SK-N-SH (cell line): ENCODE results near the gene WWOX.

Experiments used
- EP300 ChIP-seq, 2 experiments: IDR thresholded peaks; 2 replicates each; pipeline versions ENCODE4 v1.4.0 to v1.6.1; 2012; ENCODE audit warnings: borderline replicate concordance in 1 of 2, low read depth in 1 of 2, low read length in 1 of 2
- FOXM1 ChIP-seq: IDR thresholded peaks from 2 replicates; pipeline ENCODE4 v1.4.0; 2012; ENCODE audit warnings: low read depth, mild to moderate bottlenecking
- NRF1 ChIP-seq: IDR thresholded peaks from 2 replicates; pipeline ENCODE4 v1.6.1; 2012; ENCODE audit warnings: low read depth, mild to moderate bottlenecking, low read length
- POLR2AphosphoS5 ChIP-seq: IDR thresholded peaks from 2 replicates; pipeline ENCODE4 v1.6.1; 2012; ENCODE audit warnings: low read depth, low read length
- RAD21 ChIP-seq: IDR thresholded peaks from 2 replicates; pipeline ENCODE4 v1.6.1; 2012; ENCODE audit warnings: mild to moderate bottlenecking, low read length
- RFX5 ChIP-seq: IDR thresholded peaks from 2 replicates; pipeline ENCODE4 v1.6.1; 2012; ENCODE audit warnings: mild to moderate bottlenecking, improper control_type of control experiment, low read length
- SIN3A ChIP-seq: IDR thresholded peaks from 2 replicates; pipeline ENCODE4 v1.6.1; 2012; ENCODE audit warnings: low read depth, mild to moderate bottlenecking, low read length, moderate library complexity, borderline replicate concordance
- SMC3 ChIP-seq: IDR thresholded peaks from 2 replicates; pipeline ENCODE4 v1.6.1; 2012; ENCODE audit warnings: low read depth, low read length, improper control_type of control experiment
- TAF1 ChIP-seq: IDR thresholded peaks from 2 replicates; pipeline ENCODE4 v1.6.1; 2012; ENCODE audit warnings: low read depth, mild to moderate bottlenecking, low read length, moderate library complexity, borderline replicate concordance
- YY1 ChIP-seq: IDR thresholded peaks from 2 replicates; pipeline ENCODE4 v1.4.0; 2012; ENCODE audit warnings: low read depth, mild to moderate bottlenecking
- TF ChIP-seq, protein P1 (sequence below): fragments of 150-350 bp; IDR thresholded peaks from 2 replicates; pipeline ENCODE4 v1.6.1; 2017; ENCODE audit warnings: antibody characterized with exemption, low read length, low read depth, borderline replicate concordance
- TF ChIP-seq, protein P2 (sequence below): fragments of 200-600 bp; sonication (generic); IDR thresholded peaks from 2 replicates; pipeline ENCODE4 v1.6.1; 2017; ENCODE audit warnings: antibody characterized with exemption, mild to moderate bottlenecking, moderate library complexity

- TF ChIP-seq, protein P1, sequence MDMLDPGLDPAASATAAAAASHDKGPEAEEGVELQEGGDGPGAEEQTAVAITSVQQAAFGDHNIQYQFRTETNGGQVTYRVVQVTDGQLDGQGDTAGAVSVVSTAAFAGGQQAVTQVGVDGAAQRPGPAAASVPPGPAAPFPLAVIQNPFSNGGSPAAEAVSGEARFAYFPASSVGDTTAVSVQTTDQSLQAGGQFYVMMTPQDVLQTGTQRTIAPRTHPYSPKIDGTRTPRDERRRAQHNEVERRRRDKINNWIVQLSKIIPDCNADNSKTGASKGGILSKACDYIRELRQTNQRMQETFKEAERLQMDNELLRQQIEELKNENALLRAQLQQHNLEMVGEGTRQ: no peak
- TF ChIP-seq, protein P2, sequence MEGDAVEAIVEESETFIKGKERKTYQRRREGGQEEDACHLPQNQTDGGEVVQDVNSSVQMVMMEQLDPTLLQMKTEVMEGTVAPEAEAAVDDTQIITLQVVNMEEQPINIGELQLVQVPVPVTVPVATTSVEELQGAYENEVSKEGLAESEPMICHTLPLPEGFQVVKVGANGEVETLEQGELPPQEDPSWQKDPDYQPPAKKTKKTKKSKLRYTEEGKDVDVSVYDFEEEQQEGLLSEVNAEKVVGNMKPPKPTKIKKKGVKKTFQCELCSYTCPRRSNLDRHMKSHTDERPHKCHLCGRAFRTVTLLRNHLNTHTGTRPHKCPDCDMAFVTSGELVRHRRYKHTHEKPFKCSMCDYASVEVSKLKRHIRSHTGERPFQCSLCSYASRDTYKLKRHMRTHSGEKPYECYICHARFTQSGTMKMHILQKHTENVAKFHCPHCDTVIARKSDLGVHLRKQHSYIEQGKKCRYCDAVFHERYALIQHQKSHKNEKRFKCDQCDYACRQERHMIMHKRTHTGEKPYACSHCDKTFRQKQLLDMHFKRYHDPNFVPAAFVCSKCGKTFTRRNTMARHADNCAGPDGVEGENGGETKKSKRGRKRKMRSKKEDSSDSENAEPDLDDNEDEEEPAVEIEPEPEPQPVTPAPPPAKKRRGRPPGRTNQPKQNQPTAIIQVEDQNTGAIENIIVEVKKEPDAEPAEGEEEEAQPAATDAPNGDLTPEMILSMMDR: no peak
- TF ChIP-seq SIN3A (no peak), EP300 (IDR thresholded peaks at IDR 0.05; ENCODE audit: borderline replicate concordance in 1 of 2, low read depth in 1 of 2, low read length in 1 of 2) (no peak), YY1 (no peak), POLR2AphosphoS5 (no peak), TAF1 (no peak), RFX5 (no peak), RAD21 (no peak), SMC3 (no peak), FOXM1 (no peak), NRF1 (no peak)
These were observed 47.4 kb downstream of the WWOX start for GRCh38 chr16:78146807-78147206.
